ENCODE results near the gene CAMK2N1. TPM values are rescaled to one million over a fixed set of nuclear protein-coding genes. Genes with fewer than 3 reads are reported as not detected.

The CAMK2N1 gene
- total and polyA plus RNA-seq, 9 donors = 1.7 to 12.6 (median 8.2) TPM

Other genes starting within 250 kb of the CAMK2N1 start
- gene VWA5B1, start 195.3 kb downstream of the CAMK2N1 start, total RNA-seq = 0.04 TPM
- gene VWA5B1, start 195.3 kb downstream of the CAMK2N1 start, polyA plus RNA-seq (ENCODE audit: insufficient read depth in 1 of 8, insufficient read length in 8 of 8, low replicate concordance in 1 of 8) = under 1 TPM; 0.16 to 0.65 (median 0.27) TPM
- 16.6 TPM for gene MUL1, start 21.9 kb upstream of the CAMK2N1 start, total RNA-seq
- gene MUL1, start 21.9 kb upstream of the CAMK2N1 start, polyA plus RNA-seq (ENCODE audit: insufficient read depth in 1 of 8, insufficient read length in 8 of 8, low replicate concordance in 1 of 8) = 10 to 100 TPM; 18.6 to 24.4 (median 21.2) TPM
- gene FAM43B, start 66.4 kb upstream of the CAMK2N1 start, total RNA-seq = 1.1 TPM
- gene FAM43B, start 66.4 kb upstream of the CAMK2N1 start, polyA plus RNA-seq (ENCODE audit: insufficient read depth in 1 of 8, insufficient read length in 8 of 8, low replicate concordance in 1 of 8) = 1 to 10 TPM in 4 of 8 donors, under 1 TPM in 4; 0.48 to 2.3 (median 0.99) TPM
- gene CDA, start 102.9 kb upstream of the CAMK2N1 start, total RNA-seq = 0.13 TPM
- gene CDA, start 102.9 kb upstream of the CAMK2N1 start, polyA plus RNA-seq (ENCODE audit: insufficient read depth in 1 of 8, insufficient read length in 8 of 8, low replicate concordance in 1 of 8) = 1 to 10 TPM in 1 of 8 donors, under 1 TPM in 7; 0.27 to 1.3 (median 0.56) TPM
- 43.6 TPM for gene PINK1, start 147.2 kb upstream of the CAMK2N1 start, total RNA-seq
- 10 to 100 TPM; 35.5 to 47.5 (median 39.9) TPM for gene PINK1, start 147.2 kb upstream of the CAMK2N1 start, polyA plus RNA-seq (ENCODE audit: insufficient read depth in 1 of 8, insufficient read length in 8 of 8, low replicate concordance in 1 of 8)
- gene DDOST, start 175.2 kb upstream of the CAMK2N1 start, total RNA-seq = 145 TPM
- gene DDOST, start 175.2 kb upstream of the CAMK2N1 start, polyA plus RNA-seq (ENCODE audit: insufficient read depth in 1 of 8, insufficient read length in 8 of 8, low replicate concordance in 1 of 8) = 100 to 1,000 TPM; 114 to 169 (median 138) TPM
- gene KIF17, start 231.8 kb upstream of the CAMK2N1 start, total RNA-seq = 1.8 TPM
- 1 to 10 TPM; 1.9 to 4.3 (median 2.5) TPM for gene KIF17, start 231.8 kb upstream of the CAMK2N1 start, polyA plus RNA-seq (ENCODE audit: insufficient read depth in 1 of 8, insufficient read length in 8 of 8, low replicate concordance in 1 of 8)
- 0.13 TPM for gene SH2D5, start 246.5 kb upstream of the CAMK2N1 start, total RNA-seq
- gene SH2D5, start 246.5 kb upstream of the CAMK2N1 start, polyA plus RNA-seq (ENCODE audit: insufficient read depth in 1 of 8, insufficient read length in 8 of 8, low replicate concordance in 1 of 8) = under 1 TPM; 0.20 to 0.54 (median 0.30) TPM

Data from muscle of leg (tissue), 9 donors.